Loucy (cell line): ENCODE data around the gene METRNL.

Experiments used
- EZH2phosphoT487 ChIP-seq: fragments of 200-600 bp; IDR thresholded peaks from 2 replicates; pipeline ENCODE4 v1.6.1; 2018; ENCODE audit warnings: antibody characterized with exemption, mild to moderate bottlenecking, moderate library complexity, borderline replicate concordance
- TF ChIP-seq, protein P1 (sequence below): fragments of 200-600 bp; sonication (generic); conservative IDR thresholded peaks from 2 replicates; pipeline ENCODE4 v1.5.1; 2014; ENCODE audit warnings: mild to moderate bottlenecking, antibody characterized with exemption, low read length

DNA sequence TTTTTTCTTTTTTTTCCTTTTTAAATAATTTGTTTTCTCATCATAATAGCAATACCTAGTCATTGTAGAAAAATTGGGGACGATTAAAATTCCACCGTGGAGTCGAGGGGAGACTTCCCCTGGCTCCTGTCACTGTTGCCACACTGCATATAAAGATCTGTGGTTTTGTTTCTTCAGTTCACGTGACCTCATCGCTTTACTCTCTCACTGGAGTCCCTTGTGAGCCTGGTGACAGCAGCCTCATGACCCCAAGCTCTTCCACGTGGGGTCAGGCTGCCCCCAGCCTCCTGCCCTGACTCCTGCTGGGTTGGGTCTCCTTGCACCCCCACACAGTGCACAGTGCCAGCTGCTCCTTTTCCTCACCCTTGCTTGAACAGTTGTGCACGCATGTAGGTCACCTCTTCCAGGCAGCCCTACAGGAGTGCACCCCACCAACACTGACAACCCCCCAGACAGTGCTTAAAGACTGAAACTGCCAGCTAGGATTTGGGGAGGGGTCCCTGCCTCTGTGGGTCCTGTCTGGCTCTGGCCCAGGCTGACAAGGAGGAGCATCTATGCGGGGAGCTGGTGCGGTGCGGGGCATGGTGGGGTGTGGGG lies 7.3 kb upstream of the METRNL start:
- TF ChIP-seq, protein P1, sequence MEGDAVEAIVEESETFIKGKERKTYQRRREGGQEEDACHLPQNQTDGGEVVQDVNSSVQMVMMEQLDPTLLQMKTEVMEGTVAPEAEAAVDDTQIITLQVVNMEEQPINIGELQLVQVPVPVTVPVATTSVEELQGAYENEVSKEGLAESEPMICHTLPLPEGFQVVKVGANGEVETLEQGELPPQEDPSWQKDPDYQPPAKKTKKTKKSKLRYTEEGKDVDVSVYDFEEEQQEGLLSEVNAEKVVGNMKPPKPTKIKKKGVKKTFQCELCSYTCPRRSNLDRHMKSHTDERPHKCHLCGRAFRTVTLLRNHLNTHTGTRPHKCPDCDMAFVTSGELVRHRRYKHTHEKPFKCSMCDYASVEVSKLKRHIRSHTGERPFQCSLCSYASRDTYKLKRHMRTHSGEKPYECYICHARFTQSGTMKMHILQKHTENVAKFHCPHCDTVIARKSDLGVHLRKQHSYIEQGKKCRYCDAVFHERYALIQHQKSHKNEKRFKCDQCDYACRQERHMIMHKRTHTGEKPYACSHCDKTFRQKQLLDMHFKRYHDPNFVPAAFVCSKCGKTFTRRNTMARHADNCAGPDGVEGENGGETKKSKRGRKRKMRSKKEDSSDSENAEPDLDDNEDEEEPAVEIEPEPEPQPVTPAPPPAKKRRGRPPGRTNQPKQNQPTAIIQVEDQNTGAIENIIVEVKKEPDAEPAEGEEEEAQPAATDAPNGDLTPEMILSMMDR, result no peak
- no peak for TF ChIP-seq EZH2phosphoT487
